GM12873 (cell line): Measurements from ENCODE around the gene ITM2C.

Source experiments
- TF ChIP-seq, protein P1 (sequence below): IDR thresholded peaks from 2 replicates; pipeline ENCODE4 v1.5.1; 2012; ENCODE audit warnings: low read depth, mild to moderate bottlenecking, moderate library complexity, low read length, control low read depth; ENCODE audit not compliant: insufficient read depth; ENCODE audit errors: missing control alignments

The ITM2C gene

DNA sequence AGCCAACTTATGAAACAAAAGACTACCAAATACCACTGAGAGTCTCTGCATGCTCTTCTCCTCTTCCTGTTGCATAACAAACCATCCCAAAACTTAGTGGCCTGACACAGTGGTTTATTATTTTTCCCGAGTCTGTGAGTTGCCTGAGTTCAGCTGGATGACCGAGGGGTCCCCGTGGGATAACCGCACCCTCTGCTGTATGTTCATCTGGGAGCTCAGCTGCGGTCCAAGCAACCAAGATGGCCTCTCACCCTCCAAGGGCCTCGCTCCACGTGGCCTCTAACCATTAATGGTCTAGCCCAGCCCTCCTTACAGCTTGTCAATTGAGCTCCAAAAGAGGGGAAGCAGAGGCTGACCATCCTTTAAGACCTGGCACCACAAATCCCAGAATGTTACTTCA, 17.1 kb downstream of the ITM2C start:
- TF ChIP-seq, protein P1, sequence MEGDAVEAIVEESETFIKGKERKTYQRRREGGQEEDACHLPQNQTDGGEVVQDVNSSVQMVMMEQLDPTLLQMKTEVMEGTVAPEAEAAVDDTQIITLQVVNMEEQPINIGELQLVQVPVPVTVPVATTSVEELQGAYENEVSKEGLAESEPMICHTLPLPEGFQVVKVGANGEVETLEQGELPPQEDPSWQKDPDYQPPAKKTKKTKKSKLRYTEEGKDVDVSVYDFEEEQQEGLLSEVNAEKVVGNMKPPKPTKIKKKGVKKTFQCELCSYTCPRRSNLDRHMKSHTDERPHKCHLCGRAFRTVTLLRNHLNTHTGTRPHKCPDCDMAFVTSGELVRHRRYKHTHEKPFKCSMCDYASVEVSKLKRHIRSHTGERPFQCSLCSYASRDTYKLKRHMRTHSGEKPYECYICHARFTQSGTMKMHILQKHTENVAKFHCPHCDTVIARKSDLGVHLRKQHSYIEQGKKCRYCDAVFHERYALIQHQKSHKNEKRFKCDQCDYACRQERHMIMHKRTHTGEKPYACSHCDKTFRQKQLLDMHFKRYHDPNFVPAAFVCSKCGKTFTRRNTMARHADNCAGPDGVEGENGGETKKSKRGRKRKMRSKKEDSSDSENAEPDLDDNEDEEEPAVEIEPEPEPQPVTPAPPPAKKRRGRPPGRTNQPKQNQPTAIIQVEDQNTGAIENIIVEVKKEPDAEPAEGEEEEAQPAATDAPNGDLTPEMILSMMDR = no peak

DNA sequence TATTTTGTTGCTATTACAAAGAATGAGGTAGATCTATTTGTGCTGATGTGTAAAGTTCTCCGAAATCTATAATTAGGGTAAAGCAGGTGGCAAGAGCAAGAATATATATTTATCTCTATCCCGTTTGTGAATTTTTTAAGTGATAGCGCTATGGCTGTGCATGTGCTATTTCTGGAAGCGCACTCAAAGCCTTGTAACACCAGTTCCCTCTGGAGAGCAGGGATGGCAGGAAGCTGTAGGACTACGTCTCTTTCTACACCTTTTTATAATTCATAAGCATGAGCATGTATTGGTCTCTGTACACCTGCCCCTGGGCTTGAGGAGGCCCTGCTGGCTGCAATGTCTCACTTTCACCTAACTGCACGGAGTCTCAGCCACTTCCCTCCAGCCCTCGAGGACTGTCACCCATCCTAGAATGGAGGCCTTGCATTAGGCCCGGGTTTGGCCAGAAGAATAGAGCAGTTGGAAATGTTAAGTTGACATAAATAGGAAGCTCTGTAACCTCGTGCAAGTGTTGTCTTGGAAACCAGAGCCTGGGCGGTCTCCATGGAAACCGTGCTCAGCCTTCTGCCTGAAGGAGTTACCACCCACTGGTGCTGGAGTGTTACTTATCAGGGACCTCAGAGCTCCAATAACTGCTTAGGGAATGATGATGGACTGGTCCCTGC, 20.9 kb downstream of the ITM2C start:
- TF ChIP-seq, protein P1 = no peak

DNA sequence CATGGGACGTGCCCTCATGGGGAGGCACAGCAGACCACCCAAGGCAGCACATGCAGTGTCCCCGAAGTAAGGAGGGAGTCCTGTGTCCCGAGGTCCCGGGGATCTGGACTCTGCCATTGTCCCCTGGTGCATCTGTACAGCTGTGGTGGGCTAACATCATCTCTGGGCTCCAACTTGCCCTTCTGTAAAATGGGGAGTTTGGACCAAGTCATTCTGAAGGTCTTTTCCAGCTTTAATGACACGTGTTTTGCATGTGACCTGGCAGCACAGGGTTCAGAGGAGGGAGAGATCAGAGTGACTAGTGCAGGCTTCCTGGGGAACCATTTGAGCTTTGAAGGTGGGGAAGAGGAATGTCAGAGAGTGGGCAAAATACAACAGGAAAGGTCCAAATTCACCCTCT, 21.5 kb downstream of the ITM2C start:
- TF ChIP-seq, protein P1 = no peak

DNA sequence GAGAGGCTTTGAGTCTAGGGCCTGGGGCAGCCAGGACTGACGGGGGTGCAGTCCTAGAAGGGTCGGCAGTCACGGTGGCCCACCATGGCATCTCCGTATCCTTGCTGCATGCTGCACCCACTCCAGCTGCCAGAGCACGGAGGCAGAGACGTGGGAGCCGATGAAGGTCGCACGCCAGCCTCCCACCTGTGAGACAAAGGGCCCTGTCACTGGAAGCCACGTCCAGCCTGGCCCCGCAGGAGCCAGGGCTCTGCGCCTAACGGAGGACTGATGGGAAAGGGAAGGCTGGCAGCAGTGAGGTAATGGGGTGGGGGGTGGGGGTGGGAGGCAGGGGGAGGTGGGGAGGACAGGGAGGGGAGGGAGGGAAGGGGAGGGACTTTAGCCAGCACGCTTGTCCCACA, 21.9 kb downstream of the ITM2C start:
- TF ChIP-seq, protein P1 = no peak

DNA sequence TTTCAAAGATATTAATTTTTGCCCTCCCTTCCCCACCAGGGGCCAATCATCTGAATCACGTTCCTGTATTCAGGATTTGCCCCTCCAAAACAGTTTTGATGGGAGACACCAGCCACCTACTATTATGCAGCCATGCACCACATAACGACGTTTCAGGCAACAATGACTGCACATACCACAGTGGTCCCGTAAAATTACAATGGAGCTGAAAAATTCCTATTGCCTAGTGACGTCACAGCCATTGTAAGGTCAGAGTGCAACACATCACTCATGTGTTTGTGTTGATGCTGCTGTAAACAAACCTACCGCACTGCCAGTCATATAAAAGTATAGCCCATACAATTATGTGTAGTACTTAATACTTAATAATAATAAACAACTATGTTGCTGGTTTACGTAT, 22.6 kb downstream of the ITM2C start:
- TF ChIP-seq, protein P1 = no peak

DNA sequence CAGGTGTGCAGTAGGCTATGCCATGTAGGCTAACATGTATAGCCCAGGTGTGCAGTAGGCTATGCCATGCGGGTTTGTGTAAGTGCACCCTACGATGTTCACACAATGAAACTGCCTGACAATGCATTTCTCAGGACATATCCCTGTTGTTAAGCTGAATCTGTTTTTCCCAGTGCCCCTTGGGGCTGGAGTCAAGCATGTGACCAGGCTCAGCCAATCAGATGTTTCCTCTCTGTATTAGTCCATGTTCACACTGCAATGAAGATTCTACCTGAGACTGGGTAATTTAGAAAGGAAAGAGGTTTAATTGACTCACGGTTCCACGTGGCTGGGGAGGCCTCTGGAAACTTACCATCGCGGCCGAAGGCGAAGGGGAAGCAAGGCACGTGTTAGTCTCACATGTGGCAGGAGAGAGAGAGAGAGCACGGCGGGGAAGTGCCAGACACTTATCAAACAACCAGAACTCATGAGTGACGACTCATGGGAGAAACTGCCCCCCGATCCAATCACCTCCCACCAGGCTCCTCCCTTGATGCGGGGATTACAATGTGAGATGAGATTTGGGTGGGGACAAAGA, 24.2 kb downstream of the ITM2C start:
- TF ChIP-seq, protein P1 = no peak

DNA sequence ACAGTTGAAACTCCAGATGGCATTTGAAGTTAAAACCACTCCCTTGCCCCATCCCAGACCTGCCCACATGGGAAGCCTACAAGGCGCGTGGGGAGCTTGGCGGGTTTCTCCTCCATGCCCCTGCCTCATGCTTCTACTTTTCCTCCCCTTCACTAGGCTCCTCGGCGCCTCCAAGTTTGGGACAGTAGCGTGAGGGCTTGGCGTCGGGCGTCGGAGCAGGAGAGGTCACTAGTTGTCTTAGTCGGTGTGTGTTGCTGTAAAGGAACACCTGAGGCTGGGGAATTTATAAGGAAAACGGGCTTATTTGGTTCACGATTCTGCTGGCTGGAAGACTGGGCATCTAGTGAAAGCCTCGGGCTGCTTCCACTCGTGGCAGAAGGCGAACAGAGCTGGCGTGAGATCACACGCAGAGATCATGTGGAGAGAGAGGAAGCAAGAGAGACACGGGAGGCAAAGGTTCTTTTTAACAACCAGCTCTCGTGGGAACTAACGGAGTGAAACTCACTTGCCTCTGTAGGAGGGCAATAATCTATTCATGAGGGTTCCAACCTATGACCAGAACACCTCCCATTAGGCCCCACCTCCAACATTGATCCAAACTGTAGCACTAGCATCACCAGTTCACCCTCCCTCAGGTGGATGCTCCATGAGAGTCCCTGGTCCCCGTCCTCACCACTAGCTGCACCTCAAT, 25.3 kb downstream of the ITM2C start:
- TF ChIP-seq, protein P1 = no peak
